ENCODE data around the gene TMEM179. TPM values are rescaled to one million over a fixed set of nuclear protein-coding genes. Genes with fewer than 3 reads are reported as not detected.
"Not testable (repeated sequence)": the region's sequence is repeated elsewhere in the genome, so short reads cannot be mapped to it uniquely, and the experiment has no call there.

TMEM179 gene
- total RNA-seq, 2 donors from 2014 or later, result 2.6 to 9.6 TPM

- 52 to 54% methylated on average over 5 of the region's 5 CpGs for WGBS, 2 donors
- no peak for TF ChIP-seq CTCF (IDR thresholded peaks at IDR 0.05)
- no peak for TF ChIP-seq POLR2A (IDR thresholded peaks at IDR 0.05)
Observed at GRCh38 chr14:104637546-104638003, 33.0 kb upstream of the TMEM179 start.

GRCh38 chr14:104636846-104637545 is 32.4 kb upstream of the TMEM179 start:
- H3K27ac ChIP-seq; ATAC-seq; DNase-seq; H3K4me3 ChIP-seq; H3K36me3 ChIP-seq (replicated peaks in 1 of 2; ENCODE audit: insufficient read depth in 1 of 2, low read depth in 2 of 2); H3K27me3 ChIP-seq; H3K9me3 ChIP-seq: not testable (repeated sequence)
- peaks cover 12% of the 10 kb centered on the region for H3K4me1 ChIP-seq
- intact Hi-C loops (cut with DNase I), result loop anchor here (5.0 kb wide), 1 partner anchor 500 kb away; the partner anchor contains the start of gene KIF26A
- WGBS, 2 donors, result 75 to 80% methylated on average over 24 to 39 of the region's 39 CpGs

More at GRCh38 chr14:104637546-104638003, 33.0 kb upstream of the TMEM179 start:
- intact Hi-C loops (cut with DNase I), result loop anchor here (5.0 kb wide), 1 partner anchor 500 kb away; the partner anchor contains the start of gene KIF26A
- no peaks in the 10 kb centered on the region for H3K9me3 ChIP-seq
- no peak for ATAC-seq
- DNase-seq, result no peak
- no peaks in the 10 kb centered on the region for H3K36me3 ChIP-seq (replicated peaks in 1 of 2; ENCODE audit: insufficient read depth in 1 of 2, low read depth in 2 of 2)
- no peaks in the 10 kb centered on the region for H3K27me3 ChIP-seq
- no peak overlapping the region for H3K4me3 ChIP-seq
- H3K27ac ChIP-seq, result no peak overlapping the region
- peaks cover 12% of the 10 kb centered on the region for H3K4me1 ChIP-seq

GRCh38 chr14:104636131-104636530 is 31.6 kb upstream of the TMEM179 start:
- DNase-seq (no peak), ATAC-seq (no peak)
- 70 to 84% methylated on average over 11 of the region's 11 CpGs for WGBS, 2 donors
- Histone ChIP-seq H3K27ac (no peak overlapping the region), H3K36me3 (replicated peaks in 1 of 2; ENCODE audit: insufficient read depth in 1 of 2, low read depth in 2 of 2) (no peaks in the 10 kb centered on the region), H3K4me1 (peaks cover 12% of the 10 kb centered on the region), H3K4me3 (no peak overlapping the region), H3K27me3 (no peaks in the 10 kb centered on the region), H3K9me3 (no peaks in the 10 kb centered on the region)
- TF ChIP-seq POLR2A (IDR thresholded peaks at IDR 0.05) (no peak), CTCF (IDR thresholded peaks at IDR 0.05) (no peak)
- intact Hi-C loops (cut with DNase I), result loop anchor here (5.0 kb wide), 1 partner anchor 499 kb away; the partner anchor contains the start of gene KIF26A

GRCh38 chr14:104635717-104636116 is 31.1 kb upstream of the TMEM179 start:
- ATAC-seq, result no peak
- no peaks in the 10 kb centered on the region for H3K27me3 ChIP-seq
- WGBS, 2 donors, result 64 to 85% methylated on average over 13 to 14 of the region's 14 CpGs

More at GRCh38 chr14:104635717-104636116, 31.1 kb upstream of the TMEM179 start:
- no peak for TF ChIP-seq POLR2A (IDR thresholded peaks at IDR 0.05)
- no peak for TF ChIP-seq CTCF (IDR thresholded peaks at IDR 0.05)
- Histone ChIP-seq H3K4me1 (peaks cover 12% of the 10 kb centered on the region), H3K9me3 (no peaks in the 10 kb centered on the region), H3K4me3 (no peak overlapping the region), H3K36me3 (replicated peaks in 1 of 2; ENCODE audit: insufficient read depth in 1 of 2, low read depth in 2 of 2) (no peaks in the 10 kb centered on the region), H3K27ac (no peak overlapping the region)
- DNase-seq, result no peak
- intact Hi-C loops (cut with DNase I), result loop anchor here (5.0 kb wide), 1 partner anchor 498 kb away; the partner anchor contains the start of gene KIF26A
